ENCODE results near the gene TMEFF1.

Gene TMEFF1

GRCh38 chr9:100626949-100627348 lies 154.0 kb downstream of the TMEFF1 start:
- no peak for FAIRE-seq
